ENCODE data around the gene RRAS2.

Gene RRAS2

GRCh38 chr11:14237444-14237961, 121.5 kb downstream of the RRAS2 start:
- H3K4me2 ChIP-seq (ENCODE audit: low read length): no peak overlapping the region
- H3K18ac ChIP-seq (ENCODE audit: low read length): no peak overlapping the region
- H4K91ac ChIP-seq (ENCODE audit: low read depth, low read length): no peak overlapping the region
- H3K27me3 ChIP-seq (ENCODE audit: insufficient read depth, low read length): no peaks in the 10 kb centered on the region
- no peak overlapping the region for H3K27ac ChIP-seq (ENCODE audit: low read depth, low read length)
- no peak overlapping the region for H2AFZ ChIP-seq (ENCODE audit: insufficient read depth, low read length, poor library complexity)
- H3K9me3 ChIP-seq (ENCODE audit: insufficient read depth, low read depth, low read length): no peaks in the 10 kb centered on the region
- no CpG with 5 or more reads among the region's 9 CpGs for WGBS (ENCODE audit: extremely low coverage, insufficient coverage, insufficient read length)
- no peak overlapping the region for H3K9ac ChIP-seq (ENCODE audit: low read length)
- H4K8ac ChIP-seq (ENCODE audit: low read depth, low read length): no peak overlapping the region
- H3K79me1 ChIP-seq (ENCODE audit: low read length): no peaks in the 10 kb centered on the region
- no peak for DNase-seq
- no peak overlapping the region for H3K14ac ChIP-seq (ENCODE audit: low read length)
- H2BK12ac ChIP-seq (ENCODE audit: low read length): no peak overlapping the region
- no peaks in the 10 kb centered on the region for H3K4me1 ChIP-seq (ENCODE audit: control insufficient read depth in 1 of 2, insufficient read depth in 2 of 2, low read length in 2 of 2)
- no peak overlapping the region for H3K4ac ChIP-seq (ENCODE audit: low read depth, low read length)
- no peaks in the 10 kb centered on the region for H3K36me3 ChIP-seq (ENCODE audit: control insufficient read depth in 1 of 2, insufficient read depth in 2 of 2, low read length in 2 of 2)
- no peak overlapping the region for H2BK120ac ChIP-seq (ENCODE audit: insufficient read depth, low read length, poor library complexity)
- no peaks in the 10 kb centered on the region for H3K79me2 ChIP-seq (ENCODE audit: control insufficient read depth, insufficient read depth, low read length, poor library complexity)
- H4K12ac ChIP-seq (ENCODE audit: low read depth, low read length): no peak overlapping the region
- no peak overlapping the region for H3K23ac ChIP-seq (ENCODE audit: low read length)
- H2AK5ac ChIP-seq (ENCODE audit: low read length): no peak overlapping the region
- H2BK5ac ChIP-seq (ENCODE audit: low read depth, low read length, poor library complexity): no peak overlapping the region
- H3K4me3 ChIP-seq (ENCODE audit: low read depth, low read length): no peak overlapping the region

DNA sequence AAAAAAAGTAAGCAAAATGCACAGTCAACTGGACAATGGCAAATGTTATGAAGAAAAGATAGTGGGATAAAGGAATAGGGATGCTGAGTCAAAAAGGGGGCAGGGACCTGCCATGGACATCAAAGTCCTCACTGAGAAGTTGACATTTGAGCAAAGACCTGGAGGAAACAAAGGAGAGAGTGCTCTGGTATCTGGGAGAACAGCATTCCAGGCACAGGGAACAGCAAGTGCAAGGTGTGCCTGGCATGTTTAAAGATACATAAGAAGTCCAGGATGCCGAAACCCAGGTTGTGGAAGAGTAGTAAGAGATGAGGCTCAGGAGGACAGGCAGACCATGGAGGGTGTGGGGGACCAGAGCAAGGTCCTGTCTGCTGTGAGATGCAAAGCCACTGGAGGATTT, 123.3 kb downstream of the RRAS2 start:
- Histone ChIP-seq H2AK5ac (ENCODE audit: low read length) (no peak overlapping the region), H2AFZ (ENCODE audit: insufficient read depth, low read length, poor library complexity) (no peak overlapping the region), H2BK12ac (ENCODE audit: low read length) (no peak overlapping the region), H3K79me1 (ENCODE audit: low read length) (no peaks in the 10 kb centered on the region), H4K91ac (ENCODE audit: low read depth, low read length) (no peak overlapping the region), H3K9ac (ENCODE audit: low read length) (no peak overlapping the region), H3K14ac (ENCODE audit: low read length) (no peak overlapping the region), H3K9me3 (ENCODE audit: insufficient read depth, low read depth, low read length) (no peaks in the 10 kb centered on the region), H3K79me2 (ENCODE audit: control insufficient read depth, insufficient read depth, low read length, poor library complexity) (no peaks in the 10 kb centered on the region), H3K36me3 (ENCODE audit: control insufficient read depth in 1 of 2, insufficient read depth in 2 of 2, low read length in 2 of 2) (no peaks in the 10 kb centered on the region), H4K8ac (ENCODE audit: low read depth, low read length) (no peak overlapping the region), H2BK120ac (ENCODE audit: insufficient read depth, low read length, poor library complexity) (no peak overlapping the region), H3K18ac (ENCODE audit: low read length) (no peak overlapping the region), H4K12ac (ENCODE audit: low read depth, low read length) (no peak overlapping the region), H3K4me1 (ENCODE audit: control insufficient read depth in 1 of 2, insufficient read depth in 2 of 2, low read length in 2 of 2) (no peaks in the 10 kb centered on the region), H3K27me3 (ENCODE audit: insufficient read depth, low read length) (no peaks in the 10 kb centered on the region), H3K4me3 (ENCODE audit: low read depth, low read length) (no peak overlapping the region), H3K23ac (ENCODE audit: low read length) (no peak overlapping the region), H3K4me2 (ENCODE audit: low read length) (no peak overlapping the region), H2BK5ac (ENCODE audit: low read depth, low read length, poor library complexity) (no peak overlapping the region), H3K4ac (ENCODE audit: low read depth, low read length) (no peak overlapping the region), H3K27ac (ENCODE audit: low read depth, low read length) (no peak overlapping the region)
- WGBS (ENCODE audit: extremely low coverage, insufficient coverage, insufficient read length): no CpG with 5 or more reads among the region's 1 CpG
- DNase-seq: peak; percentile 29 to 69

DNA sequence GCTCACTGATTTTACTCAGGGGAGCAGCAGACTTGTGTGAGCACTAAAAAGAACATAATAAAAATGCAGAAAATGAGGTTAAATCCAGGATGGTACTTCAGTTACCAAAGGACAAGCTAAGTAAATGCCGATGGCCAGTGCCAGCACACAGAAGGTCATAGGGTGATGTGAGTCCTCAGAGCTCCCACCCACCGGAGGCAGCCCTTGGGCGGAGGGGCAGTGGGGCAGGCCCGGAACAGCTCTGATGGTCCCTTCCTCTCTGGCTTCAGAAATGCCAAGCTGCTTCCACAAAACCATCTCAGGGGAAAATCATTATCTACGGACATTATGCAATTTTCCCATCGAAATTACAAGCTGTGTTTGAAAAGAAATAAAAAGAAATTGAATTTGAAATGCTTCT, 124.5 kb downstream of the RRAS2 start:
- peaks cover 5% of the 10 kb centered on the region for H3K27me3 ChIP-seq (ENCODE audit: insufficient read depth, low read length)
- no peak overlapping the region for H3K18ac ChIP-seq (ENCODE audit: low read length)
- WGBS (ENCODE audit: extremely low coverage, insufficient coverage, insufficient read length): no CpG with 5 or more reads among the region's 6 CpGs
- H3K36me3 ChIP-seq (ENCODE audit: control insufficient read depth in 1 of 2, insufficient read depth in 2 of 2, low read length in 2 of 2): no peaks in the 10 kb centered on the region
- no peak overlapping the region for H4K91ac ChIP-seq (ENCODE audit: low read depth, low read length)
- H3K27ac ChIP-seq (ENCODE audit: low read depth, low read length): no peak overlapping the region
- H3K4me1 ChIP-seq (ENCODE audit: control insufficient read depth in 1 of 2, insufficient read depth in 2 of 2, low read length in 2 of 2): no peaks in the 10 kb centered on the region
- H2AFZ ChIP-seq (ENCODE audit: insufficient read depth, low read length, poor library complexity): no peak overlapping the region
- H2AK5ac ChIP-seq (ENCODE audit: low read length): no peak overlapping the region
- H3K14ac ChIP-seq (ENCODE audit: low read length): no peak overlapping the region
- no peak overlapping the region for H3K9ac ChIP-seq (ENCODE audit: low read length)
- no peaks in the 10 kb centered on the region for H3K79me1 ChIP-seq (ENCODE audit: low read length)
- no peak overlapping the region for H2BK5ac ChIP-seq (ENCODE audit: low read depth, low read length, poor library complexity)
- no peaks in the 10 kb centered on the region for H3K79me2 ChIP-seq (ENCODE audit: control insufficient read depth, insufficient read depth, low read length, poor library complexity)
- no peak overlapping the region for H4K12ac ChIP-seq (ENCODE audit: low read depth, low read length)
- H3K9me3 ChIP-seq (ENCODE audit: insufficient read depth, low read depth, low read length): no peaks in the 10 kb centered on the region
- H3K4me2 ChIP-seq (ENCODE audit: low read length): no peak overlapping the region
- DNase-seq: no peak
- no peak overlapping the region for H3K4ac ChIP-seq (ENCODE audit: low read depth, low read length)
- H2BK12ac ChIP-seq (ENCODE audit: low read length): no peak overlapping the region
- H3K4me3 ChIP-seq (ENCODE audit: low read depth, low read length): no peak overlapping the region
- no peak overlapping the region for H4K8ac ChIP-seq (ENCODE audit: low read depth, low read length)
- no peak overlapping the region for H2BK120ac ChIP-seq (ENCODE audit: insufficient read depth, low read length, poor library complexity)
- H3K23ac ChIP-seq (ENCODE audit: low read length): no peak overlapping the region

GRCh38 chr11:14232652-14233051, 126.3 kb downstream of the RRAS2 start:
- no peak for DNase-seq
- Histone ChIP-seq H3K27me3 (ENCODE audit: insufficient read depth, low read length) (peaks cover 5% of the 10 kb centered on the region), H3K79me1 (ENCODE audit: low read length) (no peaks in the 10 kb centered on the region), H4K12ac (ENCODE audit: low read depth, low read length) (no peak overlapping the region), H3K14ac (ENCODE audit: low read length) (no peak overlapping the region), H3K36me3 (ENCODE audit: control insufficient read depth in 1 of 2, insufficient read depth in 2 of 2, low read length in 2 of 2) (no peaks in the 10 kb centered on the region), H2AK5ac (ENCODE audit: low read length) (no peak overlapping the region), H4K91ac (ENCODE audit: low read depth, low read length) (no peak overlapping the region), H3K18ac (ENCODE audit: low read length) (no peak overlapping the region), H3K79me2 (ENCODE audit: control insufficient read depth, insufficient read depth, low read length, poor library complexity) (no peaks in the 10 kb centered on the region), H2BK12ac (ENCODE audit: low read length) (no peak overlapping the region), H2BK120ac (ENCODE audit: insufficient read depth, low read length, poor library complexity) (no peak overlapping the region), H3K27ac (ENCODE audit: low read depth, low read length) (no peak overlapping the region), H3K4ac (ENCODE audit: low read depth, low read length) (no peak overlapping the region), H4K8ac (ENCODE audit: low read depth, low read length) (no peak overlapping the region), H3K4me3 (ENCODE audit: low read depth, low read length) (no peak overlapping the region), H3K4me2 (ENCODE audit: low read length) (no peak overlapping the region), H2AFZ (ENCODE audit: insufficient read depth, low read length, poor library complexity) (no peak overlapping the region), H3K4me1 (ENCODE audit: control insufficient read depth in 1 of 2, insufficient read depth in 2 of 2, low read length in 2 of 2) (no peaks in the 10 kb centered on the region), H3K9me3 (ENCODE audit: insufficient read depth, low read depth, low read length) (no peaks in the 10 kb centered on the region), H3K23ac (ENCODE audit: low read length) (no peak overlapping the region), H2BK5ac (ENCODE audit: low read depth, low read length, poor library complexity) (no peak overlapping the region), H3K9ac (ENCODE audit: low read length) (no peak overlapping the region)
- no CpG with 5 or more reads among the region's 6 CpGs for WGBS (ENCODE audit: extremely low coverage, insufficient coverage, insufficient read length)

Measured in trophoblast cell (in vitro differentiated cells and primary cell).